H1 (cell line): ENCODE results near the gene SNX6. TPM values are rescaled to one million over a fixed set of nuclear protein-coding genes. Genes with fewer than 3 reads are reported as not detected.

Experiments used
- CTCF ChIA-PET: fragments of 300-600 bp; sonication (Branson Sonifier 250); formaldehyde crosslinking; loops from one replicate; lab custom pipeline; 2021; ENCODE audit not compliant: partially characterized antibody; lab: Charles Lee
- POLR2A ChIA-PET: fragments of 300-600 bp; sonication (Branson Sonifier 250); formaldehyde crosslinking; loops from one replicate; lab custom pipeline; 2021; ENCODE audit warnings: inconsistent platforms; ENCODE audit not compliant: partially characterized antibody; lab: Charles Lee
- DNase-seq, 2 experiments: peaks; one replicate each; pipeline versions ENCODE4 v3.0.0 to v3.0.0-alpha.2; 2010 to 2022; ENCODE audit warnings: low spot score in 2 of 2, low read depth in 1 of 2, mixed read lengths in 1 of 2
- FAIRE-seq: peaks from 2 replicates; lab custom pipeline; 2011; peaks lifted over from hg19 to GRCh38; lab: Jason Lieb, UNC
- H2AFZ ChIP-seq: 2 replicates; pipeline ENCODE4 v1.8.1; 2012; ENCODE audit warnings: low read length, inconsistent platforms
- H2AK5ac ChIP-seq: 2 replicates; pipeline ENCODE4 v1.6.1; 2013; ENCODE audit warnings: low read depth, low read length
- H2BK120ac ChIP-seq: replicated peaks from 2 replicates; pipeline ENCODE3; 2013; ENCODE audit warnings: low read depth, low read length, inconsistent platforms
- H2BK12ac ChIP-seq: 2 replicates; pipeline ENCODE4 v1.6.1; 2013; ENCODE audit warnings: low read depth, low read length
- H2BK15ac ChIP-seq: 2 replicates; pipeline ENCODE4 v1.6.1; 2013; ENCODE audit warnings: low read length
- H2BK20ac ChIP-seq: 2 replicates; pipeline ENCODE4 v1.6.1; 2013; ENCODE audit warnings: low read length
- H2BK5ac ChIP-seq: 2 replicates; pipeline ENCODE4 v1.6.1; 2013; ENCODE audit warnings: low read depth, low read length
- H3K14ac ChIP-seq: 2 replicates; pipeline ENCODE4 v1.6.1; 2013; ENCODE audit warnings: inconsistent platforms; ENCODE audit not compliant: insufficient read length
- H3K18ac ChIP-seq: 2 replicates; pipeline ENCODE4 v1.6.1; 2013; ENCODE audit warnings: low read length; ENCODE audit errors: extremely low read depth
- H3K23ac ChIP-seq: 2 replicates; pipeline ENCODE4 v1.6.1; 2013; ENCODE audit warnings: inconsistent platforms; ENCODE audit not compliant: insufficient read length
- H3K23me2 ChIP-seq: 2 replicates; pipeline ENCODE4 v1.6.1; 2013; ENCODE audit warnings: low read depth, low read length
- H3K27ac ChIP-seq: 2 replicates; pipeline ENCODE4 v1.6.1; 2011; ENCODE audit warnings: low read depth, low read length, inconsistent platforms
- H3K27me3 ChIP-seq, 4 experiments: replicated peaks in 1 of 4; 1 replicate in 1 of 4; 2 replicates in 3 of 4; pipeline versions ENCODE4 v1.6.1 to v1.8.1; 2011 to 2013; ENCODE audit warnings: low read length in 3 of 4, mild to moderate bottlenecking in 3 of 4, inconsistent platforms in 2 of 4, mixed read lengths in 2 of 4, moderate library complexity in 1 of 4; ENCODE audit not compliant: control insufficient read depth in 3 of 4, insufficient read depth in 3 of 4; ENCODE audit errors: extremely low read depth in 1 of 4
- H3K36me3 ChIP-seq, 4 experiments: 2 replicates each; pipeline versions ENCODE4 v1.6.1 to v1.8.1; 2011 to 2013; ENCODE audit warnings: mild to moderate bottlenecking in 4 of 4, low read length in 3 of 4, moderate library complexity in 2 of 4, control low read depth in 1 of 4, inconsistent platforms in 1 of 4; ENCODE audit not compliant: insufficient read depth in 4 of 4, control insufficient read depth in 2 of 4
- H3K4ac ChIP-seq: replicated peaks from 2 replicates; pipeline ENCODE3; 2013; ENCODE audit warnings: low read length, low read depth, mixed read lengths, inconsistent platforms; ENCODE audit not compliant: insufficient read length
- H3K4me1 ChIP-seq, 4 experiments: replicated peaks in 1 of 4; 1 replicate in 1 of 4; 2 replicates in 3 of 4; pipeline versions ENCODE4 v1.6.1 to v1.8.1; 2011 to 2013; ENCODE audit warnings: low read length in 3 of 4, inconsistent platforms in 2 of 4, mixed read lengths in 1 of 4; ENCODE audit not compliant: insufficient read depth in 4 of 4, control insufficient read depth in 3 of 4
- H3K4me2 ChIP-seq, 2 experiments: 2 replicates each; pipeline versions ENCODE4 v1.6.1 to v1.8.1; 2011 to 2013; ENCODE audit warnings: low read depth in 2 of 2, low read length in 2 of 2, control low read depth in 1 of 2, inconsistent platforms in 1 of 2, mild to moderate bottlenecking in 1 of 2; ENCODE audit not compliant: insufficient read depth in 1 of 2
- H3K4me3 ChIP-seq, 4 experiments: fragments of 200-600, 300-600 bp in 1 of 4; sonication (generic), shearing (Covaris generic), sonication (Bioruptor Twin) in 1 of 4; 2 replicates each; pipeline versions ENCODE4 v1.5.1 to v1.8.1; 2011 to 2016; ENCODE audit warnings: low read length in 4 of 4, low read depth in 3 of 4, control low read depth in 2 of 4, inconsistent platforms in 2 of 4, mild to moderate bottlenecking in 2 of 4, mixed read lengths in 1 of 4, moderate library complexity in 1 of 4; ENCODE audit not compliant: insufficient read depth in 2 of 4; ENCODE audit errors: extremely low read depth in 1 of 4
- H3K56ac ChIP-seq: replicated peaks from 2 replicates; pipeline ENCODE3; 2013; ENCODE audit warnings: low read depth, mild to moderate bottlenecking, mixed read lengths, low read length, inconsistent platforms; ENCODE audit not compliant: insufficient read length
- H3K79me1 ChIP-seq: 2 replicates; pipeline ENCODE4 v1.6.1; 2013; ENCODE audit warnings: low read depth, low read length, control low read depth
- H3K79me2 ChIP-seq, 2 experiments: 2 replicates each; pipeline versions ENCODE4 v1.6.1 to v1.8.1; 2012 to 2013; ENCODE audit warnings: low read length in 2 of 2, mild to moderate bottlenecking in 2 of 2, inconsistent platforms in 1 of 2; ENCODE audit not compliant: insufficient read depth in 2 of 2, control insufficient read depth in 1 of 2
- H3K9ac ChIP-seq, 4 experiments: replicated peaks in 1 of 4; 1 replicate in 1 of 4; 2 replicates in 3 of 4; pipeline versions ENCODE4 v1.6.1 to v1.8.1; 2011 to 2013; ENCODE audit warnings: low read depth in 3 of 4, low read length in 3 of 4, control low read depth in 2 of 4, mild to moderate bottlenecking in 2 of 4, moderate library complexity in 2 of 4, inconsistent platforms in 1 of 4; ENCODE audit errors: extremely low read depth in 1 of 4
- H3K9me3 ChIP-seq, 2 experiments: 2 replicates each; pipeline versions ENCODE4 v1.6.1 to v1.8.1; 2012 to 2013; ENCODE audit warnings: mild to moderate bottlenecking in 2 of 2, moderate library complexity in 2 of 2, control low read depth in 1 of 2, inconsistent platforms in 1 of 2, low read depth in 1 of 2, low read length in 1 of 2, mixed read lengths in 1 of 2; ENCODE audit not compliant: insufficient read depth in 2 of 2
- H4K20me1 ChIP-seq, 2 experiments: replicated peaks in 1 of 2; 2 replicates each; pipeline versions ENCODE3 to v1.8.1; 2011 to 2013; ENCODE audit warnings: inconsistent platforms in 2 of 2, low read length in 2 of 2, mild to moderate bottlenecking in 1 of 2; ENCODE audit not compliant: insufficient read depth in 2 of 2, control insufficient read depth in 1 of 2
- H4K5ac ChIP-seq: 2 replicates; pipeline ENCODE4 v1.6.1; 2013; ENCODE audit warnings: low read length, low read depth, mixed read lengths, inconsistent platforms; ENCODE audit not compliant: insufficient read length
- H4K8ac ChIP-seq: 2 replicates; pipeline ENCODE4 v1.8.0; 2013; ENCODE audit warnings: mild to moderate bottlenecking, moderate library complexity, low read length, inconsistent platforms; ENCODE audit not compliant: insufficient read depth; ENCODE audit errors: extremely low read depth
- H4K91ac ChIP-seq: replicated peaks from 2 replicates; pipeline ENCODE3; 2013; ENCODE audit warnings: low read length, mixed read lengths, inconsistent platforms; ENCODE audit not compliant: insufficient read length
- BRCA1 ChIP-seq: IDR thresholded peaks from 2 replicates; pipeline ENCODE4 v1.6.1; 2012; ENCODE audit warnings: low read depth, low read length, improper control_type of control experiment
- CEBPB ChIP-seq: IDR thresholded peaks from 2 replicates; pipeline ENCODE4 v1.6.1; 2012; ENCODE audit warnings: low read depth, low read length
- CHD2 ChIP-seq: IDR thresholded peaks from 2 replicates; pipeline ENCODE4 v1.6.1; 2012; ENCODE audit warnings: low read length, improper control_type of control experiment
- CTBP2 ChIP-seq: IDR thresholded peaks from 2 replicates; pipeline ENCODE4 v1.7.0; 2011; ENCODE audit warnings: borderline replicate concordance, mild to moderate bottlenecking, moderate library complexity, mixed read lengths, low read length; ENCODE audit not compliant: insufficient read depth, insufficient read length
- EP300 ChIP-seq, 2 experiments: IDR thresholded peaks; 1 replicate in 1 of 2; 2 replicates in 1 of 2; pipeline ENCODE4 v1.6.1; 2011 to 2012; ENCODE audit warnings: low read depth in 2 of 2, low read length in 2 of 2, mild to moderate bottlenecking in 2 of 2, borderline replicate concordance in 1 of 2, inconsistent platforms in 1 of 2, moderate library complexity in 1 of 2
- EZH2 ChIP-seq: fragments of 200-600 bp; sonication (generic); IDR thresholded peaks from 2 replicates; pipeline ENCODE4 v1.7.1; 2012; ENCODE audit warnings: low read depth, mild to moderate bottlenecking, moderate library complexity, low read length, inconsistent platforms; ENCODE audit not compliant: severe bottlenecking
- JUN ChIP-seq: IDR thresholded peaks from 2 replicates; pipeline ENCODE4 v1.6.1; 2011; ENCODE audit warnings: low read depth, mild to moderate bottlenecking, improper control_type of control experiment, low read length
- NANOG ChIP-seq: IDR thresholded peaks from 2 replicates; pipeline ENCODE4 v1.6.1; 2011; ENCODE audit warnings: low read length, low read depth, mild to moderate bottlenecking, inconsistent platforms; ENCODE audit not compliant: insufficient read depth, poor library complexity, severe bottlenecking
- POLR2AphosphoS5 ChIP-seq: IDR thresholded peaks from 2 replicates; pipeline ENCODE4 v1.6.1; 2011; ENCODE audit warnings: low read depth, low read length
- RNF2 ChIP-seq: fragments of 200-900, 300-1000 bp; sonication (generic); IDR thresholded peaks from 2 replicates; pipeline ENCODE4 v1.7.1; 2016; ENCODE audit warnings: borderline replicate concordance, low read depth, mild to moderate bottlenecking, antibody characterized with exemption, low read length; ENCODE audit not compliant: poor library complexity, severe bottlenecking; ENCODE audit errors: missing control alignments
- SRF ChIP-seq: IDR thresholded peaks from 2 replicates; pipeline ENCODE4 v1.6.1; 2011; ENCODE audit warnings: mild to moderate bottlenecking, low read depth, low read length, moderate library complexity
- USF2 ChIP-seq: IDR thresholded peaks from 2 replicates; pipeline ENCODE4 v1.6.1; 2011; ENCODE audit warnings: low read length, improper control_type of control experiment
- WGBS, 2 experiments: shearing (Covaris generic) in 1 of 2; methylation state at CpG; one replicate each; pipeline versions ENCODE4 v1.1.6 to v1.1.7; 2013 to 2015; ENCODE audit warnings: low lambda C conversion rate in 2 of 2, mixed read lengths in 2 of 2, inconsistent platforms in 1 of 2, low coverage in 1 of 2, missing lambda C conversion rate in 1 of 2; ENCODE audit not compliant: insufficient replicate concordance in 2 of 2, insufficient coverage in 1 of 2, insufficient read length in 1 of 2; ENCODE audit errors: extremely low coverage in 1 of 2, missing lambda C conversion rate in 1 of 2; 5-methylcytosine and 5-hydroxymethylcytosine counted together
- polyA plus RNA-seq, 7 experiments: library from polyadenylated mRNA; depleted of rRNA in 3 of 7; stranded (reverse) in 5 of 7; unstranded in 2 of 7; fragments of >200 nt in 5 of 7; fragments of 200-250 nt in 2 of 7; gene quantifications; 1 replicate in 5 of 7; 2 replicates in 1 of 7; 4 replicates in 1 of 7; pipeline versions ENCODE4 v1.2.1 to v1.2.3, GENCODE V29; 2011 to 2013; ENCODE audit warnings: missing spikeins in 2 of 7, mixed read lengths in 2 of 7
- total RNA-seq: library from RNA; stranded (reverse); fragmentation: NEBNext Ultra II Directional; extraction: Animal tissue kit (Norgen Biotek cat#: 25700); gene quantifications from 2 replicates; pipeline ENCODE4 v1.2.1, GENCODE V29; 2021

The SNX6 gene
- total and polyA plus RNA-seq, 2 of the 8 experiments (the other 6 are each of a cell fraction or from before 2014, with no cell fraction given), result 53.4 to 71.1 TPM

GRCh38 chr14:34655959-34656358 lies 26.0 kb upstream of the SNX6 start:
- H3K4me3 ChIP-seq, result no peak overlapping the region
- no peaks in the 10 kb centered on the region; the same call in 1 of the 2 replicates for H3K23me2 ChIP-seq
- no peak overlapping the region for H3K14ac ChIP-seq
- no peak overlapping the region for H2AFZ ChIP-seq
- no peaks in the 10 kb centered on the region for H3K4me1 ChIP-seq
- no peaks in the 10 kb centered on the region for H3K79me2 ChIP-seq
- no peak for FAIRE-seq
- H3K27me3 ChIP-seq, result no peaks in the 10 kb centered on the region
- H3K56ac ChIP-seq, result no peak overlapping the region
- H2BK15ac ChIP-seq, result no peak overlapping the region
- H2BK5ac ChIP-seq, result no peak overlapping the region
- ChIA-PET CTCF (interaction anchor here (0.9 kb wide), 1 partner anchor 15 kb away, joined by 3 read pairs; no protein-coding TSS in a partner anchor), POLR2A (interaction anchor here (1.5 kb wide), 1 partner anchor 37 kb away, joined by 6 read pairs; no protein-coding TSS in a partner anchor)
- H3K18ac ChIP-seq, result no peak overlapping the region
- no peak overlapping the region for H4K8ac ChIP-seq
- no peak overlapping the region for H3K27ac ChIP-seq
- no peak overlapping the region for H2AK5ac ChIP-seq
- H2BK20ac ChIP-seq, result no peak overlapping the region
- H2BK120ac ChIP-seq, result no peak overlapping the region
- no peaks in the 10 kb centered on the region for H3K36me3 ChIP-seq
- no peak overlapping the region for H2BK12ac ChIP-seq
- no peak overlapping the region for H4K91ac ChIP-seq
- H3K4me2 ChIP-seq, result no peak overlapping the region
- H3K4ac ChIP-seq, result no peak overlapping the region
- WGBS, 2 experiments, result 100% methylated on average over 1 of the region's 1 CpG; no CpG with 5 or more reads in 1 of the 2 experiments
- H3K23ac ChIP-seq, result no peak overlapping the region
- H4K20me1 ChIP-seq, result no peaks in the 10 kb centered on the region
- no peak overlapping the region for H3K9ac ChIP-seq
- H3K79me1 ChIP-seq, result no peaks in the 10 kb centered on the region
- no peak overlapping the region for H4K5ac ChIP-seq
- no peaks in the 10 kb centered on the region for H3K9me3 ChIP-seq
- no peak for DNase-seq
- TF ChIP-seq BRCA1, result no peak
- TF ChIP-seq EP300 (IDR thresholded peaks at IDR 0.05; ENCODE audit: borderline replicate concordance in 1 of 2, low read depth in 2 of 2, low read length in 2 of 2), result no peak
- no peak for TF ChIP-seq CEBPB
- no peak for TF ChIP-seq CTBP2
- no peak for TF ChIP-seq SRF
- TF ChIP-seq EZH2, result no peak
- TF ChIP-seq RNF2, result no peak
- TF ChIP-seq JUN, result no peak
- no peak for TF ChIP-seq CHD2
- TF ChIP-seq USF2, result no peak
- no peak for TF ChIP-seq POLR2AphosphoS5
- no peak for TF ChIP-seq NANOG
